Measurements from ENCODE around the gene CHERP.

Gene CHERP

DNA sequence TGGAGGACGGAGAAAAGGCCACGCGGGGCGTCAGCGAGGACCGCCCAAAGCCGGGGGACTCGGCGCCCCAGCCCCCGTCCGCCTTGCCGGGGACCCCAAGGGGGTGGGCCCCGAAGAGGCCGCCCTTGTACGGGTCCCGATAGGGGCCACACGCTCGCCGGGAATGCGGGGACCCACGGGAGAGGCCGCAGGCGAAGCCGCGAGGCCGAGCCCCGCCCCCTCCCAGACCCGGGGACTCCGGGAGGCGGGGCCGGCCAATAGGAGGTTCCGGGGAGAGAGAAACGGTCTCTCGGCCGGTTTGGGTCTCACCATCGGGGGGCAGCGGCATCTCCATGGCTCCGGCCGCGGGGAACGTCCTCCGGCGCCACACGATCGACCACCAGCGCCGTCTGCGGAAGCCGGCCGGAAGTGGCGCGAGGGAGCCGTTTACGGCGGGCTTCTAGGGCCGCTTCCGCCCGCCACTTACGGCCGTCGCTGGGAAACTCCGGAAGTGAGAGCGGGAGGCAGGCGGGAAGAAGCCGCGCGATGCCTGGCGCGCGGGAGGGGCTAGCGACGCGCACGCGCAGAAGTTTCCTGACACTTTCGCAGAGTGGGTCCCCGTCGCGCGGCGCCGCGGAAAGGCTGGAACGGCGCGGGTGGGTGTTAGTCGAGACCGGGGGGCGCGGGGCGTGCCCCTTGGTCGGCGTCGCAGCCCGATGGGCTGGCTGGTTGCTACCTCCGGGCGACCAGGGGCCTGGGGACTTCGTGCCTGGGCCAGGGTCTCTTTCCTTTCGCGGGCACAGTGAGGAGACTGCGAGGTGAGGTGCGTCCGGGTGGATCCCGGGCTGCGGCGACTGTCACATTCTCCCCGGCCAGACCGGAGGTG, at the start of gene CHERP:
Gene CHERP, minus strand, starts transcription at position 393 of the 865 bp plus-strand sequence. Its CDS starts 59 bp downstream, at position 334.
- DNase-seq (ENCODE audit: low read depth), result peak; percentile 80

DNA sequence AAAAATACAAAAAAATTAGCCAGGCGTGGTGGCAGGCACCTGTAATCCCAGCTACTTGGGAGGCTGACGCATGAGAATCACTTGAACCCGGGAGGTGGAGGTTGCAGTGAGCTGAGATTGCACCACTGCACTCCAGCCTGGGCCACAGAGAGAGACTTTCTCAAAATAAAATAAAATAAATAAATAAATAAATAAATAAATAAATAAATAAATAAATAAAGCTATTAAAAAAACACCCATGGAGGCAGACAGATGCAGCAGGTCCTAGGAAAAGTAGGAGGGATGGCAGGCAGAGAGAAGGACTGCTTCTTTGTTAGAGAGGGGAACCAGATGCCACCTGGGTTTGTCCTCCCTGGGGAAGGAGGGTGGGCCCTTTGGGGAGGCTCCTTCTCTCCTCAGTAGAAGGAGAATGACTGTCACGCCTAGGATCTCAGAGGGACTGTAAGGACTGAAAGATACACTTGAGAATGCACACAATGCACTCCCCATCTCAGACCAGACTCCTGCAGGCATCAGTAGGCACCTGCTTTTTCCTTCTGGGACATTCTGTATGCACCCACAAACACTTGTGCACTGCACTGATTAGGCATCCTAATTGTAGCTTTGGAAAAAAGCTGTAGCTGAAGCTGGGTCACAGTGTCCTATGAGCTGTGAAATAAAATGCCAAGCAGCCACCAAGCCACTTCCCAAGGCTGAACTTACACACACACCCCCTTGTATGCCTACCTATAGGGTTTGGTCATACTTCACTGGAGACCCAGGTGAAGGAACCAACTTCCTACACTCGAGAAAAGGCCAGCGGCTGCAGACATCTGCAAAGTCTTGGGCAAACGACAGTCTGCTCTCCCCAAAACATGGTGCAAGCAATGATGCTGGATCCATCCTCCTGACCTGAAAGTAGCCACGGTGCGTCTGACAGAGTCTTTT, 48.9 kb upstream of the CHERP start:
- no peak for DNase-seq (ENCODE audit: low read depth)

- DNase-seq (ENCODE audit: low read depth), result no peak
These were observed 47.7 kb upstream of the CHERP start for GRCh38 chr19:16589917-16590316.

- no peak for DNase-seq (ENCODE audit: low read depth)
These were observed 46.8 kb upstream of the CHERP start for GRCh38 chr19:16588824-16589577.

- DNase-seq (ENCODE audit: low read depth), result no peak
These were observed 45.9 kb upstream of the CHERP start for GRCh38 chr19:16587833-16588823.

- DNase-seq (ENCODE audit: low read depth), result no peak
These were observed 45.0 kb upstream of the CHERP start for GRCh38 chr19:16586991-16587832.

GRCh38 chr19:16586477-16586871, 44.2 kb upstream of the CHERP start:
- DNase-seq (ENCODE audit: low read depth), result no peak

DNA sequence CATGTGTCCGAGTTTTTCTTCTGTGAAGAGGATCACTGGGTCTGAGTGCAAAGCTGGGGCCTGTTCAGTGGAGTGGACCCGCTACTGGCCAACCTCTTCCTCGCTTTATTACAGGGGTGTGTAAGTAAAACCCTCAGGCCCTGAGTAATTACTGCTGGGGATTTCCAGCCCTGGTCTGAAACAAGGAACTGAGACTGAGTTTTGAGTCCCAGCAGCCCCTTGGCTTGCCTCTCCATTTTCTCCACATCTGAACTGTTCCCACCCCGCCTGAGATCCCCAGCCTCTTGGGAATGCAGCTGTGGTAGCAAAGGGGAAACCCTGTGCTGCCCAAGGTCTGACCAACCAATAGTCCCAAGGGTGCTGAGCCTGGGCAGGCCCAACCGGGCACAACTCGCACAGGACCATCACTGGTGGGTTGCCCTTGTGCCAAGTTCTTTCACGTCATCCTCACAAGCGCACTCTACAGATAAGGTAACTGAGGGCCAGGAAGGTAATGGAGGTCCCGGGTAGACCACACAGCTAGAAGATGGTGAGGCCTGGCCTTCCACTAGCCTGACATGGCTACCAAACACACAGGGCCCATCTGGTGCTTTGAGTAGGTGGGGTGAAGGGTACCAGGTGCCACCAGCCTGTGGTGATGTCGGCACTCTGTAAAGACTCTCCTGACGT, 43.7 kb upstream of the CHERP start:
- DNase-seq (ENCODE audit: low read depth), result no peak

GRCh38 chr19:16585094-16585801, 43.0 kb upstream of the CHERP start:
- no peak for DNase-seq (ENCODE audit: low read depth)

GRCh38 chr19:16584248-16585093, 42.2 kb upstream of the CHERP start:
- peak; percentile 64 for DNase-seq (ENCODE audit: low read depth)

DNA sequence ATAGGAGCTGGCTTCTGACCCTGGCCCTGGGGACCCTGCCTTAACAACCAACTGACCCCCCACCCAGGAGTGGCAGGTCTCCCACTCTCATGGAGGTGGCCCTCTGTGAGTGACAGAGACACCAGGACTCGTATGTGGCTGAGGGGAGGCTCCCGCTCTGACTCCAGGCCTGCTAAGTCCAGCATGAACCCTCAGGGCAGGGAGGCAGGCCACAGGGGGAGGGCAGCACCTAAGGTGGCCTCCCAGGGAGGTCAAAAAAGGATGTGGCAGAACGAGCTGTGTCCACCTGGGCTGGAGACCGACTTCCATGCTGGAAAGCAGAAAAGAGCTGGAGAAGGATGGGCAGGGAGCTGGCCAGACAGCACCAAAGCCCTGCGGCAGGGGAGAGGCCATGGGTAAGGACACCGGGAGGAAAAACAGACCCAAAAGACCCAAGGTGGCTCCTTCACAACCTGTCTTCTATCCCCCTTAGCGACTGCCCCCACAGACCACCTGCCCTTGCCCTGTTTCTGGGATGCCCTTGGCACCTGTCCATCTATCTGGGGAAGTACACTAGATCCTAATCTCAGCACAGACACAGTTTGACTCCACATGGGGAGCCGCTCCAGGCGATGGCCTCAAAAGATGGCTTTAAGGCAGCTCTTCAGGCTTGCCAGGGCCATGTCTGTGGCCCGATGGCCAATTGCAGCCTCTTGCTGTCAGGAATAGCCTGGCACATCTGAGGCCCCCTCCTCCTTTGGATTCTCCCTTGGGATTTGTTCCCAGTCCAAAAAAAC, 40.4 kb upstream of the CHERP start:
- no peak for DNase-seq (ENCODE audit: low read depth)

GRCh38 chr19:16581971-16582343, 39.7 kb upstream of the CHERP start:
- DNase-seq (ENCODE audit: low read depth), result no peak

- no peak for DNase-seq (ENCODE audit: low read depth)
These were observed 39.1 kb upstream of the CHERP start for GRCh38 chr19:16581145-16581970.

- no peak for DNase-seq (ENCODE audit: low read depth)
These were observed 37.1 kb upstream of the CHERP start for GRCh38 chr19:16579381-16579780.

- no peak for DNase-seq (ENCODE audit: low read depth)
These were observed 35.3 kb upstream of the CHERP start for GRCh38 chr19:16577531-16577985.

Data from GM04504 (cell line).